Caco-2 (cell line): ENCODE measurements around the gene BAIAP3. TPM values are rescaled to one million over a fixed set of nuclear protein-coding genes. Genes with fewer than 3 reads are reported as not detected.

Source experiments
- BruUV-seq: library from RNA; stranded (reverse); fragments of 400-500 nt; replicated peaks from 2 replicates; lab custom pipeline; 2021; lab: Mats Ljungman, UMichigan
- CTCF ChIA-PET: fragments of 300-600 bp; sonication (Branson Sonifier 250); formaldehyde crosslinking; loops from one replicate; lab custom pipeline; 2022; ENCODE audit warnings: antibody characterized with exemption; lab: Charles Lee
- POLR2A ChIA-PET: fragments of 300-600 bp; sonication (Branson Sonifier 250); formaldehyde crosslinking; loops from one replicate; lab custom pipeline; 2022; ENCODE audit warnings: antibody characterized with exemption; lab: Charles Lee
- DNase-seq, 2 experiments: peaks; one replicate each; pipeline versions ENCODE4 v3.0.0 to v3.0.0-alpha.2; 2020 to 2022
- H3K27me3 ChIP-seq: replicated peaks from 2 replicates; pipeline ENCODE4 v1.6.0; 2011; ENCODE audit warnings: low read length; ENCODE audit not compliant: control insufficient read depth, insufficient read depth
- H3K36me3 ChIP-seq: 2 replicates; pipeline ENCODE4 v1.5.1; 2011; ENCODE audit warnings: low read length; ENCODE audit not compliant: control insufficient read depth, insufficient read depth
- H3K4me1 ChIP-seq: fragments of 250-450 bp; sonication (Bioruptor Pico); 2 replicates; pipeline ENCODE4 v1.5.1; 2020; ENCODE audit warnings: mild to moderate bottlenecking
- H3K4me3 ChIP-seq: 2 replicates; pipeline ENCODE4 v1.5.1; 2011; ENCODE audit warnings: low read depth, mild to moderate bottlenecking, control low read depth, low read length
- H3K9me3 ChIP-seq: fragments of 250-450 bp; sonication (Bioruptor Pico); 2 replicates; pipeline ENCODE4 v1.5.1; 2020; ENCODE audit warnings: mild to moderate bottlenecking, moderate library complexity
- H3K27ac Mint-ChIP-seq: one replicate; pipeline ENCODE4 v1.8.0; 2022; ENCODE audit warnings: mixed read lengths; ENCODE audit not compliant: unreplicated experiment
- H3K27me3 Mint-ChIP-seq: one replicate; pipeline ENCODE4 v1.8.0; 2022; ENCODE audit warnings: mixed read lengths; ENCODE audit not compliant: insufficient read depth, unreplicated experiment
- H3K36me3 Mint-ChIP-seq: one replicate; pipeline ENCODE4 v1.8.0; 2022; ENCODE audit warnings: mild to moderate bottlenecking, mixed read lengths; ENCODE audit not compliant: insufficient read depth, unreplicated experiment
- H3K4me1 Mint-ChIP-seq: one replicate; pipeline ENCODE4 v1.8.0; 2022; ENCODE audit warnings: low read depth, mixed read lengths; ENCODE audit not compliant: unreplicated experiment
- H3K4me3 Mint-ChIP-seq: one replicate; pipeline ENCODE4 v1.8.0; 2022; ENCODE audit warnings: mild to moderate bottlenecking, moderate library complexity, mixed read lengths; ENCODE audit not compliant: unreplicated experiment
- H3K9me3 Mint-ChIP-seq: one replicate; pipeline ENCODE4 v1.8.0; 2022; ENCODE audit warnings: mixed read lengths; ENCODE audit not compliant: unreplicated experiment
- intact Hi-C: fragments of 100-400 bp; cut with micrococcal nuclease; formaldehyde crosslinking; loops from one replicate; pipeline ENCODE4 v1.10.0; 2022; ENCODE audit not compliant: unreplicated experiment
- total RNA-seq: library from RNA; stranded (reverse); gene quantifications from 2 replicates; pipeline ENCODE4 v1.2.3, GENCODE V29; 2022
- TF ChIP-seq, protein P1 (sequence below), 2 experiments: fragments of 200-600 bp in 1 of 2; IDR thresholded peaks; 1 replicate in 1 of 2; 2 replicates in 1 of 2; pipeline versions ENCODE4 v1.5.1 to v1.8.0; 2011 to 2022; ENCODE audit warnings: antibody characterized with exemption in 1 of 2, control low read depth in 1 of 2, inconsistent platforms in 1 of 2, low read depth in 1 of 2, low read length in 1 of 2, mild to moderate bottlenecking in 1 of 2, moderate library complexity in 1 of 2; ENCODE audit not compliant: insufficient read depth in 1 of 2, severe bottlenecking in 1 of 2, unreplicated experiment in 1 of 2

The BAIAP3 gene
- total RNA-seq, 1 experiment from 2014 or later: 5.0 TPM

DNA sequence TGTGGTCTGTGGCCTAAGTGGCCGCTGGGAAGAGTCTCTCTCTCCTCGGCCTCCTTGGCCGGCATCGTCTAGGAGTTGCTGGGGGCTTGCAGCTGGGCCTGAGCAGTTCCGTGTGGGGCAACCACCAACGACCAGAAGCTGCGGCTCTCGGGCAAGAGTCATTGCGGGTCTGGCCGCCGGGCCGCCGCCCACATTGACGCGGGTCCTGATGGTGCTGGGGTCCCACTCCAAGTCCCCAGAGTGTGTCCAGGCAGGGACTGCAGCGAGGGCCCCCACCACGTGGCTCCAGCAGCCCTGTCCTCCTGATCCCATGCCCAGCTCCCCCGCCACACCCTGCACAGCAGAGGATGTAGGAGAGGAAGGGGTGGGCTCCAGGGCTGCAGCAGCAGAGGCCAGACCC, 50.1 kb downstream of the BAIAP3 start:
- Histone ChIP-seq H3K9me3 (no peaks in the 10 kb centered on the region), H3K4me1 (peaks cover 6% of the 10 kb centered on the region; the same call in 1 of the 2 replicates), H3K27me3 (no peaks in the 10 kb centered on the region), H3K36me3 (no peaks in the 10 kb centered on the region; the same call in 1 of the 2 replicates), H3K4me3 (no peak overlapping the region)
- DNase-seq: no peak
- Mint-ChIP-seq H3K36me3 (peaks cover 20% of the 10 kb centered on the region), H3K9me3 (no peaks in the 10 kb centered on the region), H3K4me1 (no peaks in the 10 kb centered on the region), H3K27me3 (no peaks in the 10 kb centered on the region), H3K27ac (no peak overlapping the region), H3K4me3 (no peak overlapping the region)
- CTCF ChIA-PET: no interaction called here
- TF ChIP-seq, protein P1, sequence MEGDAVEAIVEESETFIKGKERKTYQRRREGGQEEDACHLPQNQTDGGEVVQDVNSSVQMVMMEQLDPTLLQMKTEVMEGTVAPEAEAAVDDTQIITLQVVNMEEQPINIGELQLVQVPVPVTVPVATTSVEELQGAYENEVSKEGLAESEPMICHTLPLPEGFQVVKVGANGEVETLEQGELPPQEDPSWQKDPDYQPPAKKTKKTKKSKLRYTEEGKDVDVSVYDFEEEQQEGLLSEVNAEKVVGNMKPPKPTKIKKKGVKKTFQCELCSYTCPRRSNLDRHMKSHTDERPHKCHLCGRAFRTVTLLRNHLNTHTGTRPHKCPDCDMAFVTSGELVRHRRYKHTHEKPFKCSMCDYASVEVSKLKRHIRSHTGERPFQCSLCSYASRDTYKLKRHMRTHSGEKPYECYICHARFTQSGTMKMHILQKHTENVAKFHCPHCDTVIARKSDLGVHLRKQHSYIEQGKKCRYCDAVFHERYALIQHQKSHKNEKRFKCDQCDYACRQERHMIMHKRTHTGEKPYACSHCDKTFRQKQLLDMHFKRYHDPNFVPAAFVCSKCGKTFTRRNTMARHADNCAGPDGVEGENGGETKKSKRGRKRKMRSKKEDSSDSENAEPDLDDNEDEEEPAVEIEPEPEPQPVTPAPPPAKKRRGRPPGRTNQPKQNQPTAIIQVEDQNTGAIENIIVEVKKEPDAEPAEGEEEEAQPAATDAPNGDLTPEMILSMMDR (IDR thresholded peaks at IDR 0.05; ENCODE audit: insufficient read depth in 1 of 2, low read depth in 1 of 2, low read length in 1 of 2, severe bottlenecking in 1 of 2, unreplicated experiment in 1 of 2): no peak
- POLR2A ChIA-PET: no interaction called here
- intact Hi-C loops: no loop called here
- BruUV-seq: no TSS peak

DNA sequence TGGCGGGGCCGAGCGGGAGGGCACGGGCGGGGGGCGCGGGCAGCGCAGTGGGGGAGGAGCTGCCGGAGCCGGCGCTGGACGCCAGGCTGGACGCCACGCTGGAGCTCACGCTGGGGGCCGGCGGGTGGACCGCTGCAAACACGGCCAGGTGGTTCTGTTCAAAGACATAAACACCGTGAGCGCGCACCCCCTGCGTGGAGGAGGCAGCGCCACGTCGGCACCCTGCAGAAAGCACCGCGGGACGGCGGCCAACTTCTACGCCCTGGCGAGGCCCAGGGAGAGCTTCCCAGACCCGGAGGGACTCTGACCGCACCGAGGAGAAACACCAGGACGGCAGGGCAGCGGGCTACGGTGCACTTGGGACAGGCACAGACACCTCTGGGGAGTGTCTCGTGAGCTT, 51.8 kb downstream of the BAIAP3 start:
- Histone ChIP-seq H3K4me3 (no peak overlapping the region), H3K4me1 (0 out of 2 replicates have a peak, but pooled peaks cover under 1% of the 10 kb centered on the region), H3K9me3 (no peaks in the 10 kb centered on the region), H3K36me3 (no peaks in the 10 kb centered on the region; the same call in 1 of the 2 replicates), H3K27me3 (no peaks in the 10 kb centered on the region)
- H3K36me3 Mint-ChIP-seq: peaks cover 8% of the 10 kb centered on the region
- no TSS peak for BruUV-seq
- CTCF ChIA-PET: no interaction called here
- intact Hi-C loops: no loop called here
- DNase-seq: no peak
- no peaks in the 10 kb centered on the region for H3K9me3 Mint-ChIP-seq
- TF ChIP-seq, protein P1 (IDR thresholded peaks at IDR 0.05; ENCODE audit: insufficient read depth in 1 of 2, low read depth in 1 of 2, low read length in 1 of 2, severe bottlenecking in 1 of 2, unreplicated experiment in 1 of 2): no peak
- no peaks in the 10 kb centered on the region for H3K27me3 Mint-ChIP-seq
- no peaks in the 10 kb centered on the region for H3K4me1 Mint-ChIP-seq
- H3K4me3 Mint-ChIP-seq: no peak overlapping the region
- POLR2A ChIA-PET: interaction anchor here (0.6 kb wide), 1 partner anchor 23 kb away, joined by 3 read pairs; no protein-coding TSS in a partner anchor
- no peak overlapping the region for H3K27ac Mint-ChIP-seq

DNA sequence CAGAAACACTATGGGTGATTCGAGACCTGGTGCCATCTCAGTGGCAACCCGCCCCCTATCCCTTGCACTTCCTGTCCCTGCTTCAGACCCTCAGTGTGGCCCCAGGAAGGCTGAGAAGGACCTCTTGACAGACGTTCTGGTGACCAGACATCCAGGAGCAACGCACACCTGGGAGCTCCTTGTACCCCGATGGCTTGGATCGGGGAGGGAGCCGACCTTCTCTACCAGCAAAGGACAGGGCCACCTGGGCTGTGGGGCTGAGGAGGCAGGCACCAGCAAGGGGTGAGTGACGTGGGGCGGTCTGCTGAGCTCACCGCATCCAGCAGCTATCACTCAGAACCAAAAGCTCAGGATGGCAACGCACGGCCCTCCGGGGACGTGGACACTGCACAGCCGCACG, 53.9 kb downstream of the BAIAP3 start:
- POLR2A ChIA-PET: no interaction called here
- intact Hi-C loops: no loop called here
- DNase-seq: no peak
- Mint-ChIP-seq H3K4me3 (no peak overlapping the region), H3K27ac (no peak overlapping the region), H3K9me3 (no peaks in the 10 kb centered on the region), H3K36me3 (peaks cover 12% of the 10 kb centered on the region), H3K4me1 (no peaks in the 10 kb centered on the region), H3K27me3 (no peaks in the 10 kb centered on the region)
- no peaks in the 10 kb centered on the region for H3K4me1 ChIP-seq
- TF ChIP-seq, protein P1 (IDR thresholded peaks at IDR 0.05; ENCODE audit: insufficient read depth in 1 of 2, low read depth in 1 of 2, low read length in 1 of 2, severe bottlenecking in 1 of 2, unreplicated experiment in 1 of 2): no peak
- no peak overlapping the region for H3K4me3 ChIP-seq
- no peaks in the 10 kb centered on the region for H3K36me3 ChIP-seq
- CTCF ChIA-PET: no interaction called here
- no peaks in the 10 kb centered on the region for H3K27me3 ChIP-seq
- BruUV-seq: no TSS peak
- H3K9me3 ChIP-seq: no peaks in the 10 kb centered on the region
